GM12801 (cell line): ENCODE results near the gene EEA1.

ENCODE experiments used
- CTCF ChIP-seq: IDR thresholded peaks from one replicate; pipeline ENCODE4 v1.5.1; 2011; ENCODE audit warnings: control low read depth; ENCODE audit not compliant: insufficient read length; ENCODE audit errors: extremely low read depth

The EEA1 gene

DNA sequence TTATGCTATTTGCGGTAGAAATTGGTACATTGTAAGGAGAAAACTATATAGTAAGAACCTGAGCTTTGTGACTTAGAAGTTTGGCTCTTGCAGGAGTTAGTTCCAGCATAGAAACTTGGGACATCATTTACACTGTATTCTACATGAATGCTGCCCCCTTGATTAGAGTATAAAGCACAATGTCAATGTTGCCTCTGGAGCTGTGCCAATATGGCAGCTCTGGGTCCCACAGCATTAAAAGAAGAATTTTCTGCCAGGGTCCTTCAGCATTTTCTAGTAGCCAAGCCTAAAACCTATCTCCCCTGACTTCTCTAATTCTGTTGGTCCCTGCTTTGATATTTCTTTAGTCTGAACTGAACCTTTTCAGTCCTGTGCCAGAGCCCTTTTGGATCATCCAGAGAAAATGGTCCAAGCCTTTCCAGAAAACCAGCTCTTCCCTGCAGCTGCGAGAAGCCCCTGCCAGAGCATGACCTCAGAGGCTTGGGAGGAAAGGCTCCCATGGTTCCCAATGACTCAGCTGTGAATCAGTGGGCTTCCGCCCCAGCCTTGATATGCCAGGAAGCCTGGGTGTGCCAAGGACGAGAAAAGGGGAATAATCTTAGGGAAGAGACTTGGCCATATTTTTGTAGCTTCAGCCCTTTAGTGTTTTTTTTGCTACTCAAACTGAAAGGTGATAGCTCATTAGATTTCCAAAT lies 183.1 kb downstream of the EEA1 start:
- TF ChIP-seq CTCF, result no peak

- no peak for TF ChIP-seq CTCF
Measured at GRCh38 chr12:92743026-92743425, 186.1 kb downstream of the EEA1 start.

DNA sequence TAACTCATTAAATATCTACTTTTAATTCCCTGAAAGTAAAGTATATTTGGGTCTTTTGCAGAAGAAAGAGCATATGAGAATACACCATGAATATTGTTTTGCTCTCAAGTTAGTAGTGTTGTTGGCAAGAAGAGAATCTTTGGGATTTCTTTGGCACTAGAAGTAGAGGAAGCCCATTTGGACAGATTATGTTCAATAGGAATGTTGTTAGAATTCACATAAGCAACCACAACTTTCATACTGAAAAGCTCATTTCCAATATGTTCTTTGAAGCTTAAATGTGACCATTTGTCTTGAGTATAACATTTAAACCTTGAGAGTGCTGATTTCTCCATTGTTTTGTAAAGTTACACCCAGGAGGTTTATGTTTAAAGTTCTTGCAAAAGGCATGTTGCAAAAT lies 188.7 kb downstream of the EEA1 start:
- TF ChIP-seq CTCF, result no peak

GRCh38 chr12:92739113-92739512 lies 190.0 kb downstream of the EEA1 start:
- TF ChIP-seq CTCF, result no peak

DNA sequence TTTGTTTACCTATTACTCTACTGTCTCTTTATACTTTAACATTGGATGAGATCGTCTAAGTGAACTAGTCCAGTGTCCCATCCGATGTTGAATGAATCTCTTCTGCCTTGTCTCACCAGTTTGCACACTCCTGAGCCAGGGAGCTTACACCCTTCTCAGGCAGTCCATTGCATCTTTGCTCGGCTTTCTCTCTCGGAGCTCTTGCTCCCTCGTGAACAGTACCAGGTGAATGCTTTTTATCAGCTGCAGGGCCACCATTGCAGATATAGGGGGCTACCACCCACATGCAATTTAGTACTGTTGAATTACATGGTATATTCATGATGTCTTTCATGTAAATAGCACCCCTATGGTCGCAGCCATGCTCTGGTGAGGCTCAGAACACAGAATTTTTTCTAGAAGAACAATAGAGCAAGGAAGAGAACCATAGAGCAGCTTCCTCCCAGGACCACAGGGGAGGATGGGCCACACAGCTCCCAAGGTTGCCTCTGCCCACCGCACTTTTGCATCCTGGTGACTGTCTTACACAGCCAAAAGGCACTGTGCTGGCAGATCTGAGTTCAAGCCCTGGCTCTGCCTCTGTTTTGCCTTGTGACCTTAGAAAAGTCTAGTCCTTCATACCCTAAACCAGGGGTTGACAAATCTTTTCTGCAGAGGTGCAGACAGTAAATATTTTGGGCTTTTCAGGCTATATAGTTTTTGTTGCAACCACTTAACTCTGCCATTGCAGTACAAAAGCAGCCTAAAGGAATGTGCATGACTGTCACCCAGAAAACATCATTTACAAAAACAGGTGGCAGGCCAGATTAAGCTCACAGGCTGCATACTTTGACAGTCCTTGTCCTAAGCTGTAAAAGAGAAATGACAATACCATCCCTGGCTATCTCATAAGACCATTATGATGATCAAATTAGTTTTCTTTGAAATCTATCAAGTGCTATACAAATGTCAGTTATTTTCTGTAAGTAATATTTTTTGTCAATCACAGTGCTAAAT lies 190.9 kb downstream of the EEA1 start:
- TF ChIP-seq CTCF, result no peak

DNA sequence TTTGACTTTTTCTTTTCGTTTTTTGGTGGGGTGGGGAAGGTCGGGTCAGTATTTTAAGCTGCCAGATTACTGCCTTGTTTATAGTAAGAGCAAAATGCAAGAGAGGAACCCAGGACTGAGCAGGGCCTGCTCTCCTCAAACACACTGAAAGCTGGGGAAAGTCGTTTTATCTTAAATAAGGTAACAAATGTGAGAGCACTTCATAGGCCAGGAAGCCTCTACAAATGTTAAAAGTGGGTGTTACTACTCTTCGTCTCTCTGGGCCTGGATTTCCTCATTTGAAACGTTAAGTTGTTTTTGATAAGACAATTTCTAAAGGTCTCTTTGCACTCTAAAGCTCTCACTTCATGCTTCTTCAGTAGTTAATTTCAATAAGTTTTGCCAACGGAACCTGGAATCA lies 192.5 kb downstream of the EEA1 start:
- TF ChIP-seq CTCF, result no peak

- no peak for TF ChIP-seq CTCF
Measured at GRCh38 chr12:92735131-92735721, 193.9 kb downstream of the EEA1 start.
